Panc1 (cell line): ENCODE measurements around the gene ING2. TPM values are rescaled to one million over a fixed set of nuclear protein-coding genes. Genes with fewer than 3 reads are reported as not detected.

Experiments used
- ATAC-seq: fragments of 200-7000 bp; cut with Tn5 transposase; 2 replicates; pipeline ENCODE4 v1.9.1; 2020; ENCODE audit warnings: mild to moderate bottlenecking, moderate library complexity
- BruUV-seq: library from RNA; stranded (reverse); fragments of 400-500 nt; replicated peaks from 2 replicates; lab custom pipeline; 2021; lab: Mats Ljungman, UMichigan
- CTCF ChIA-PET: fragments of 300-600 bp; sonication (Branson Sonifier 250); formaldehyde crosslinking; loops from one replicate; lab custom pipeline; 2022; ENCODE audit warnings: antibody characterized with exemption; lab: Charles Lee
- POLR2A ChIA-PET: fragments of 300-600 bp; sonication (Branson Sonifier 250); formaldehyde crosslinking; loops from one replicate; lab custom pipeline; 2022; ENCODE audit warnings: antibody characterized with exemption; lab: Charles Lee
- DNase-seq: peaks from one replicate; pipeline ENCODE4 v3.0.0-alpha.2; 2010; ENCODE audit warnings: low read depth, low spot score
- H3K27ac ChIP-seq: 2 replicates; pipeline ENCODE4 v1.5.1; 2011; ENCODE audit warnings: mild to moderate bottlenecking, low read length, inconsistent platforms
- H3K27me3 ChIP-seq: fragments of 200-500 bp; sonication (Bioruptor generic); 2 replicates; pipeline ENCODE4 v1.6.0; 2014; ENCODE audit warnings: low read length, inconsistent platforms; ENCODE audit not compliant: control insufficient read depth, insufficient read depth
- H3K36me3 ChIP-seq: fragments of 200-500 bp; sonication (Bioruptor generic); 2 replicates; pipeline ENCODE4 v1.5.1; 2014; ENCODE audit warnings: inconsistent platforms, mild to moderate bottlenecking, low read length, moderate library complexity; ENCODE audit not compliant: control insufficient read depth, insufficient read depth
- H3K4me1 ChIP-seq: 2 replicates; pipeline ENCODE4 v1.5.1; 2011; ENCODE audit warnings: inconsistent platforms, mild to moderate bottlenecking, low read length, moderate library complexity; ENCODE audit not compliant: control insufficient read depth, insufficient read depth
- H3K4me3 ChIP-seq, 2 experiments: 2 replicates each; pipeline ENCODE4 v1.5.1; 2011 to 2012; ENCODE audit warnings: low read depth in 2 of 2, low read length in 2 of 2, mild to moderate bottlenecking in 2 of 2, inconsistent platforms in 1 of 2, moderate library complexity in 1 of 2
- H3K9me3 ChIP-seq: fragments of 200-500 bp; sonication (Bioruptor generic); 2 replicates; pipeline ENCODE4 v1.5.1; 2014; ENCODE audit warnings: low read depth, mild to moderate bottlenecking, inconsistent platforms, low read length, moderate library complexity; ENCODE audit not compliant: control insufficient read depth, insufficient read depth
- POLR2AphosphoS5 ChIP-seq: IDR thresholded peaks from 2 replicates; pipeline ENCODE4 v1.6.1; 2012; ENCODE audit warnings: mild to moderate bottlenecking, low read depth, low read length, moderate library complexity
- SIN3A ChIP-seq: IDR thresholded peaks from 2 replicates; pipeline ENCODE4 v1.6.1; 2012; ENCODE audit warnings: low read depth, mild to moderate bottlenecking, low read length, moderate library complexity, borderline replicate concordance; ENCODE audit not compliant: insufficient read depth
- TCF7L2 ChIP-seq: IDR thresholded peaks from 2 replicates; pipeline ENCODE4 v1.6.1; 2011; ENCODE audit warnings: mild to moderate bottlenecking, low read depth, low read length, inconsistent platforms
- in situ Hi-C: cut with HindIII; loops from 2 replicates; pipeline ENCODE4 v1.10.0; 2016; ENCODE audit warnings: low sequenced_read_pairs, low pct_unique_long_range_greater_than_20kb
- intact Hi-C: fragments of 100-400 bp; cut with micrococcal nuclease; formaldehyde crosslinking; loops from one replicate; pipeline ENCODE4 v1.10.0; 2022; ENCODE audit not compliant: unreplicated experiment
- total RNA-seq: library from RNA; stranded (reverse); gene quantifications from one replicate; pipeline ENCODE4 v1.2.1, GENCODE V29; 2021; ENCODE audit not compliant: unreplicated experiment
- TF ChIP-seq, protein P1 (sequence below), 2 experiments: IDR thresholded peaks; 2 replicates each; pipeline ENCODE4 v1.6.1; 2011 to 2012; ENCODE audit warnings: low read depth in 2 of 2, control low read depth in 1 of 2, low read length in 1 of 2, mild to moderate bottlenecking in 1 of 2, moderate library complexity in 1 of 2; ENCODE audit not compliant: insufficient read depth in 1 of 2
- TF ChIP-seq, protein P2 (sequence below): fragments of 450-650 bp; IDR thresholded peaks from 2 replicates; pipeline ENCODE4 v1.5.1; 2017; ENCODE audit warnings: mild to moderate bottlenecking

Gene ING2
- total RNA-seq, 1 experiment from 2014 or later: 11.8 TPM

DNA sequence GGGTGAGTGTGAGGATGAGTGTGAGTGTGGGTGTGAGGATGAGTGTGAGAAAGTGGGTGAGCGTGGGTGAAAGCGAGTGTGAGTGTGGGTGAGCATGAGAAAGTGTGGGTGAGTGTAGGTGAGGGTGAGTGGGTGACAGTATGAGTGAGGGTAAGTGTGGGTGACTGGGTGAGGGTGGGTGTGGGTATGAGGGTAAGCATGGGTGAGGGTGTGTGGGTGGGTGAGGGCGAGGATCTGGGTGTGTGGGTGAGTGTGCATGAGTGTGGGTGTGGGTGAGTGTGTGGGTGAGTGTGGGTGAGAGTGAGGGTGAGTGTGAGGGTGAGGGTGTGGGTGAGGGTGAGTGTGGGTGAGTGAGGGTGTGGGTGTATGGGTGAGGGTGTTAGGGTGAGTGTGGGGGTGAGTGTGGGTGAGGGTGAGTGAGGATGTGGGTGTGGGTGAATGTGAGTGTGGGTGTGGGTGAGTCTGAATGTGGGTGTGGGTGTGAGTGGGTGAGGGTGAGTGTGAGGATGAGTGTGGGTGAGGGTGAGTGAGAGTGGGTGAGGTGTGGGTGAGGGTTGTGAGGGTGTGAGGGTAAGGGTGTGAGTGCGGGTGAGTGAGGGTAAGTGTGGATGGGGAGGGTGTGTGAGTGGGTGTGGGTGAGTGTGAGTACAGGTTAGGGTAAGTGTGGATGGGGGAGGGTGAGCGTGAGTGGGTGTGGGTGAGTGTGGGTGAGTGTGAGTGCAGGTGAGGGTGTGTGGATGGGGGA lies 48.9 kb downstream of the ING2 start:
- Histone ChIP-seq H3K27ac (no peak overlapping the region), H3K36me3 (no peaks in the 10 kb centered on the region), H3K4me1 (no peaks in the 10 kb centered on the region), H3K27me3 (no peaks in the 10 kb centered on the region), H3K9me3 (no peaks in the 10 kb centered on the region), H3K4me3 (no peak overlapping the region)
- ChIA-PET CTCF (no interaction called here), POLR2A (no interaction called here)
- TF ChIP-seq POLR2AphosphoS5 (no peak), SIN3A (no peak), TCF7L2 (no peak)
- TF ChIP-seq, protein P1, sequence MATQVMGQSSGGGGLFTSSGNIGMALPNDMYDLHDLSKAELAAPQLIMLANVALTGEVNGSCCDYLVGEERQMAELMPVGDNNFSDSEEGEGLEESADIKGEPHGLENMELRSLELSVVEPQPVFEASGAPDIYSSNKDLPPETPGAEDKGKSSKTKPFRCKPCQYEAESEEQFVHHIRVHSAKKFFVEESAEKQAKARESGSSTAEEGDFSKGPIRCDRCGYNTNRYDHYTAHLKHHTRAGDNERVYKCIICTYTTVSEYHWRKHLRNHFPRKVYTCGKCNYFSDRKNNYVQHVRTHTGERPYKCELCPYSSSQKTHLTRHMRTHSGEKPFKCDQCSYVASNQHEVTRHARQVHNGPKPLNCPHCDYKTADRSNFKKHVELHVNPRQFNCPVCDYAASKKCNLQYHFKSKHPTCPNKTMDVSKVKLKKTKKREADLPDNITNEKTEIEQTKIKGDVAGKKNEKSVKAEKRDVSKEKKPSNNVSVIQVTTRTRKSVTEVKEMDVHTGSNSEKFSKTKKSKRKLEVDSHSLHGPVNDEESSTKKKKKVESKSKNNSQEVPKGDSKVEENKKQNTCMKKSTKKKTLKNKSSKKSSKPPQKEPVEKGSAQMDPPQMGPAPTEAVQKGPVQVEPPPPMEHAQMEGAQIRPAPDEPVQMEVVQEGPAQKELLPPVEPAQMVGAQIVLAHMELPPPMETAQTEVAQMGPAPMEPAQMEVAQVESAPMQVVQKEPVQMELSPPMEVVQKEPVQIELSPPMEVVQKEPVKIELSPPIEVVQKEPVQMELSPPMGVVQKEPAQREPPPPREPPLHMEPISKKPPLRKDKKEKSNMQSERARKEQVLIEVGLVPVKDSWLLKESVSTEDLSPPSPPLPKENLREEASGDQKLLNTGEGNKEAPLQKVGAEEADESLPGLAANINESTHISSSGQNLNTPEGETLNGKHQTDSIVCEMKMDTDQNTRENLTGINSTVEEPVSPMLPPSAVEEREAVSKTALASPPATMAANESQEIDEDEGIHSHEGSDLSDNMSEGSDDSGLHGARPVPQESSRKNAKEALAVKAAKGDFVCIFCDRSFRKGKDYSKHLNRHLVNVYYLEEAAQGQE (IDR thresholded peaks at IDR 0.05; ENCODE audit: insufficient read depth in 1 of 2, low read depth in 2 of 2, low read length in 1 of 2): no peak
- TF ChIP-seq, protein P2, sequence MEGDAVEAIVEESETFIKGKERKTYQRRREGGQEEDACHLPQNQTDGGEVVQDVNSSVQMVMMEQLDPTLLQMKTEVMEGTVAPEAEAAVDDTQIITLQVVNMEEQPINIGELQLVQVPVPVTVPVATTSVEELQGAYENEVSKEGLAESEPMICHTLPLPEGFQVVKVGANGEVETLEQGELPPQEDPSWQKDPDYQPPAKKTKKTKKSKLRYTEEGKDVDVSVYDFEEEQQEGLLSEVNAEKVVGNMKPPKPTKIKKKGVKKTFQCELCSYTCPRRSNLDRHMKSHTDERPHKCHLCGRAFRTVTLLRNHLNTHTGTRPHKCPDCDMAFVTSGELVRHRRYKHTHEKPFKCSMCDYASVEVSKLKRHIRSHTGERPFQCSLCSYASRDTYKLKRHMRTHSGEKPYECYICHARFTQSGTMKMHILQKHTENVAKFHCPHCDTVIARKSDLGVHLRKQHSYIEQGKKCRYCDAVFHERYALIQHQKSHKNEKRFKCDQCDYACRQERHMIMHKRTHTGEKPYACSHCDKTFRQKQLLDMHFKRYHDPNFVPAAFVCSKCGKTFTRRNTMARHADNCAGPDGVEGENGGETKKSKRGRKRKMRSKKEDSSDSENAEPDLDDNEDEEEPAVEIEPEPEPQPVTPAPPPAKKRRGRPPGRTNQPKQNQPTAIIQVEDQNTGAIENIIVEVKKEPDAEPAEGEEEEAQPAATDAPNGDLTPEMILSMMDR: no peak
- DNase-seq (no peak), ATAC-seq (no peak)
- intact Hi-C loops: no loop called here
- in situ Hi-C loops: no loop called here
- no TSS peak for BruUV-seq

DNA sequence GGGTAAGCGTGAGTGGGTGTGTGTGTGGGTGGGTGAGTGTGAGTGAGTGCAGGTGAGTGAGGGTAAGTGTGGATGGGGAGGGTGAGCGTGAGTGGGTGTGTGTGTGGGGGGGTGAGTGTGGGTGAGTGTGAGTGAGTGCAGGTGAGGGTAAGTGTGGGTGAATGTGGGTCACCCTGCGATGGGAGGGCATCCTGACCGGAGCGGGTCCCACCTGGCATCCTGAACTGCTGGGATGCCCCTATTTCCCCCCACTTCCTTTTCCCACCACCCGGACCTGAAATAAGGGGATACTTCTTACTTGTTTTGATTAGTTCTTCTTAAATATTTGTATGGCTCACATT lies 49.5 kb downstream of the ING2 start:
- TF ChIP-seq SIN3A (no peak), TCF7L2 (no peak)
- Histone ChIP-seq H3K4me3 (no peak overlapping the region), H3K36me3 (no peaks in the 10 kb centered on the region), H3K4me1 (no peaks in the 10 kb centered on the region), H3K9me3 (no peaks in the 10 kb centered on the region), H3K27ac (no peak overlapping the region), H3K27me3 (no peaks in the 10 kb centered on the region)
- ATAC-seq (no peak), DNase-seq (no peak)
- BruUV-seq: no TSS peak
- ChIA-PET CTCF (no interaction called here), POLR2A (no interaction called here)
- intact Hi-C loops: no loop called here
- in situ Hi-C loops: no loop called here

DNA sequence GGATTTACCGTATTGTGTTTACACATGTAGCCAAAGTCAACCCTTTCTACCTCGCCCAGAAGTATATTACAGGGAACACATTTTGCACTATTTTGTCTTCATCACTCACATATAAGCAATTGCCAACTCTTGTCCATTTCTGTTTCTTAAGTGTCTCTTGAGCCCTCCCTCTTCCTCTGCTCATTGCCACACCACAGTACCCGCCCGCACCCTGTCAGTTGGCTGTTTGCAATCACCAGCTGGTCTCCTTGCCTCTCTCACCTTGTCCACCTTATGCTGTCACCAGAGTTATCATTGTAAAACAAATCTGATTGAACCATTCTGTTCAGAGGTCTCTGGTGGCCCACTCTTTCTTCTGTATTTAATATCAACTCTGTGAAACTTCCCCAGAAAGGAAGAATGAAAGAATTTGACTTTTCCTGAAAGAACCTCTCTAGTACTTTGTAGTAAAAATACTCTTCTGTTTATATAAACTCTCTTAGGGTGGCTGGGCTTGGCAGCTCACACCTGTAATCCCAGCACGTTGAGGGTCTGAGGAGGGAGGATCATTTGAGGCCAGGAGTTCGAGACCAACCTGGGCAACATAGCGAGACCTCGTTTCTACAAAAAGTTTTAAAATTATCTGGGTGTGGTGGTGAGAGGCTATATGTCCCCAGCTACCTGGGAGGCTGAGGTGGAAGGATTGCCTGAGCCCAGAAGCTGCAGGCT lies 50.2 kb downstream of the ING2 start:
- in situ Hi-C loops: no loop called here
- CTCF ChIA-PET: no interaction called here
- BruUV-seq: no TSS peak
- DNase-seq (no peak), ATAC-seq (no peak)
- intact Hi-C loops: no loop called here
- no peaks in the 10 kb centered on the region for H3K27me3 ChIP-seq
- no peaks in the 10 kb centered on the region for H3K9me3 ChIP-seq
- TF ChIP-seq TCF7L2 (no peak), SIN3A (no peak), POLR2AphosphoS5 (no peak)
- TF ChIP-seq, protein P1 (IDR thresholded peaks at IDR 0.05; ENCODE audit: insufficient read depth in 1 of 2, low read depth in 2 of 2, low read length in 1 of 2): no peak
- TF ChIP-seq, protein P2: no peak
- H3K36me3 ChIP-seq: no peaks in the 10 kb centered on the region
- POLR2A ChIA-PET: no interaction called here
- no peak overlapping the region for H3K4me3 ChIP-seq
- no peak overlapping the region for H3K27ac ChIP-seq
- no peaks in the 10 kb centered on the region for H3K4me1 ChIP-seq
